Stimulated activated CD4-positive, alpha-beta T cell treated with anti-CD3 and anti-CD28 coated beads, Interleukin-4, amount 100 ng/mL, for 48 hours (primary cell): Measurements from ENCODE around the gene WDR91.
A peak's percentile ranks its signal among the peaks of the same experiment; 100 is the strongest.
"Not testable (repeated sequence)": the region's sequence is repeated elsewhere in the genome, so short reads cannot be mapped to it uniquely, and the experiment has no call there.

Experiments used
- DNase-seq, 2 donors: peaks; one replicate each; pipeline ENCODE4 v3.0.0-alpha.2; 2020; ENCODE audit warnings: low read depth in 2 of 2

The WDR91 gene

DNA sequence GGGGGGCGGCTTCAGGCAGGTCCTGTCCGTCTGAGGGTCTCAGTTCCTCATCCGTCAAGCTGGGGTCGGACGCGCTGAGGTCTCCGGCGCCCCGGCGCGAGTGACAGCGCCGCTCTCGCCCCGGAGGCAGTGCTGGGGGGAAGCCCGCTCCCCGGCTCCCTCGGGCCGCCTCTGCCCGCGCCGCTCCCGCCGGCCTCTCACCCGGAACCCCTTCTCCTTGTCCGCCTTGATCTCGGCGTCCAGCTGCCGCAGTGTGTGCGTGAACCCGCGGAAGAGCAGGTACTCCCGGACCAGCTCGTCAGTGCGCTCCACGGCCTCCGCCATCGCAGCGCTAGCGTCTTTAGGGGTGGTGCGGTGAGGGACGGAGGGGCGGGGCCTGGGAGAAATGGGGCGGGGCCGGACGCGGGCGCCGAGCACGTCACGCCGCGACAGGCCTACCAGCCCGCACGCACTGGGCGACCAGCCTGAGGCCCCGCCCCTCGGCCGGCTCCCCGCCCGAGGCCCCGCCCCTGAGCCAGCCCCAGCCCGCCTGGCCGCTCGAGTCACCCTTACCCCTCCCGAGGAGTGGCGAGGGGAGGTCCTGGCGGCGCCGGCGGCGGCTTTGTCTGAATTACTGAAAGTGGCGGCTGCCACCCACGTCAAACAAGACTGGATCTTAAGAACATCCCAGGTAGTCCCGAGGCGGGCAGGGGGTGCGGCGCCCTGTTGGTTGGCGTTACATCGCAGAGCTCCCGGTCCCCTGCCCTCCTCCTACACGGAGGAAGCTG is at the start of gene WDR91:
Gene WDR91 (minus strand): TSS at position 348 of the 767 bp plus-strand sequence. CDS start 24 bp downstream, at position 324.
- DNase-seq: peak; percentile 95 to 97

DNA sequence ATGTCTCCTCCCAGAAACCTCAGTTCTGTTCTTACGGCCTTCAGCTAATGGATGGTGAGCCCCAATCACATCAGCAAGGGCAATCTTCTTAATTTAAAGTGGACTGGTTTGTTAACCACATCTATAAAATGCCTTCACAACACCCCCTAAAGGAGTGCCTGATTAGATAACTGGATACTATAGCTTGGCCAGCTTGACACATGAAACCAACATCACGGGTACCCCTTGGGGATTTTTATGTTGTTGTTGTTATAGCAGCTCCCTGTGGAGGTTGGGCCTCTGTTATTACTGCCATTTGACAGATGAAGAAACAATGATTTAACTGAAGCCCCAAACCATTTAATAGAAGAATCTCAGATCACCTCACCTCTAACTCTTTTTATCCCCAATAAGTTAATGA is 49.1 kb upstream of the WDR91 start:
- no peak for DNase-seq

DNA sequence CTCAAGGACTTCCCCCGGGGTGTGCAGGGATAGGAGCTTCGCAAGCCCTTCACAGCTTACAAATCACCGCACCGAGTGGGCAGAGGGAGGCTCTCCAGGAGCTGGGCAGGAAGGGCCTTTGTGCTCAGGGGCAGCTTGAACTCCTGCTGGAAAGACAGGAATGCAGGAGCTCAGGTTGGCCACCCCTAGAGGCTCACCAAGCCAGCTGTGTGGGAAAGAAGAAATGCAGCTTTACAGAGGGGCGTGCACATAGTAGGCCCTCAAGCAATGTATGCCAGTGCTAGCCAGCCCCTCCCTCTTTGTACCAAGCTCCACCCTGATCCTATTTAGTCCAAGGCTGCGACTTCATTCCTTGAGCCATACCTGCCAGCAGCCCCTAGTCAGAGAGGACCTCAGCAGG is 48.4 kb upstream of the WDR91 start:
- DNase-seq: no peak

DNA sequence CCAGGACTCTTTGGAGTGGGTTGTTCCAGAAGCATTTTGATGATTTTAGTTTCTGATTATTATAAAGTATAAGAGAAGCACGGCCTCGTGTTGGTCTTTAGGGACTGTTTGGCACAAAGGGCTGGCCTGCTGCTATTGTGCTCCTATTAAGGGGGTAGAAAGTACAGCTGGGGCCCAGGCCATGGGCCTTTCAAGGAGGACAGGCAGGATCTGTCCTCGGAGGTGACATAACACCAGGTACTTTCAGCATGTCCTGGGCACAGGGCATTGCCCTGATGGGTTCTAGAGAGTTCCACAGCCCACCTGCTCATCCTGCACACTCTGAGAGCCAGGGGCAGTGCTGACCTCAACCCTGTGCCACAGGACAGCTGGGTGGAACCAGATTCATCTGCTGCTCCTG is 47.3 kb upstream of the WDR91 start:
- DNase-seq: no peak

DNA sequence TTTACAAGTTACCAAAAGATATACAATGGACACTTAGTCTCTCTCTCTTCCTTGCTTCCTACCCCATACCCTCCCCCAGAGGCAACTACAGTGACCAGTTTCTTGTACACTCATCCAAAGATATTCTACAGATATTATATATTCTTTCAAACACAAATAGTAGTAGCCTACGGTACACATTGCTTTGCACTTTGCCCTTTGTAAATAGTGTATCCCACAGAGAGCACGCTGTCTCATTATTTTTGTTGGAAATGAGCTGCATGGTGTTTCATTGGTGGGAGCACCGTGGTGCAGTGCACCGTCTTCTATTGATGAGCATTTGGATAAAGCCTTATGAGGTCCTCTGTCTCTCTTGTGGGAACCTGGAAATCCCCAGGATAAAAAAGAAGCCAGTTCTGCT is 46.5 kb upstream of the WDR91 start:
- DNase-seq: no peak

DNA sequence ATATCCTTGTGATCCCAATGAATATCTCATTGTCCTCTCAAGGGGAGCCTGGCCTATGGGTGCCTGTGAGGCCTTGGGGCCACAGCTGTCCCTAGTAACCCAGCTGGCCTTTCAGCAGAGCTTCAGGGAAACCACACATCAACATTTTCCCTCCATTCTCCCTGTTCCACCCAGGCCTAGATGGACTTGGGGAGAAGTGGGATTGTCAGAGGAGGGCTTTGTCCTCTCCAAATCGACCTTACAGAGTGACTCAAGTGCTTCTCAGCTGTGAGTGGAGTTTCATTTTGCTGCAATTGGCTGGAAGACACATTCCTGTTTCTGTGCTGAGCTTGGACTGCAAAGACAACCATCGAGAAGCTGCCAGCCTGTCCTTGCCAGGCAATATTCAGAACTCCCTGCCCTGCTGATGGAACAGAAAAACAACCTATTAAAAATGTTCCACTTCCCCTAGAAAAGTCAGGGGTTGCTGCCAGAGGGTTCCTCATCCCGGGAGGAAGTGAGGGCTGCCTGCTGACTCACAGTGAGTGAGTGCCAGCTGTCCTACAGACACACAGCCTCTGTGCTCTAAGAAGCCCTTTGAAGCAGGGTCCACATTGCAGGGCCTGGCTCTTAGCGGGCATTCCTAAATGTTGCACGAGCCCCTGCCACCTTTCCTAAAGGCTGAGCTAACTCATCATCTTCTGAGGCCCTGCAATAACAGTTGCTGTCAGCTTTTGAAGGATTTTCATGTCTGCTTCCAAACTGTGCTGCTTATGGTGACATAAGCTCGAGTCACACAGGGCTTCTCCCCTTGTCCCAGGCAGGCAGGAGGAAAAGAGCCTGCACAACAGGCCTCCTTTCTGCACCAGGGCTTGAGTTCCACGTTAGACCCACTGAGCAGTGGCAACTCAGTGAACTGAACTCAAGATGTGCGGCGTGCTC is 42.8 kb upstream of the WDR91 start:
- no peak for DNase-seq

DNA sequence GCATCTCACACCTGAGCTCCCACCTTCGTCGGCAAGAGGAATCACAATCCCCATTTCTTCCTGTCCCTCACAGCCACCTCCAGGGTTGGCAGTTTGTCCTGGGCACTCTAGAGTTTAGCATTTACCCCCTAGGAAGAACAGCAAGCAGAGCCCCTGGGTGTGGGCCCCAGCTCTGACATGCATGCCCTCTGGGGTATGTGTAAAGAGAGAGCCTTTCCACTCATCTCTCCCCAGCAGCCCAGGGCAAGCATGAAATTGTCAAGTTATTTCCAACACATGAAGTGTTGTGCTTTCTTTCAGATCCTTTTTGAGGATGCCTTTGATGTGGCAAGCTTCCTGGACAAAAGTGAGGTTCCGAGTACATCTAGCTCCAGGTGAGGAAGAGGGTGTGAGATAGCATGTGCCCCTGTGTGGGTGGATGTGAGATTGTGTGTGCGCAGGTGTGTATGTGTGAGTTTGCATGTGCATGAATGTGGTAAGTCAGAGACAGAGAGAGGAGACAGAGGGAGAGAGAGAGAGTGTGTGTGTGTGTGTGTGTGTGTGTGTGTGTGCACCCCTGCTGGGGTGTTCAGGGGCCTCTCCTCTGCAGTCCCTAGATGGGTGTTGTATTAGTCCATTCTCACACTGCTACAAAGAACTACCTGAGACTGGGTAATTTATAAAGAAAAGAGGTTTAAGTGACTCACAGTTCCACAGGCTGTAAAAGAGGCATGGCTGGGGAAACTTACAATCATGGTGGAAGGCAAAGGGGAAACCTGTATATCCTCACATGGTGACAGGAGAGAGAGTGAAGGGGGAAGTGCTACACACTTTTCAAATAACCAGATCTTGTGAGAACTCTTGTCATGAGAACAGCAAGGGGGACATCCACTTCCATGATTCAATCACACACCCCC is 40.4 kb upstream of the WDR91 start:
- no peak for DNase-seq

DNA sequence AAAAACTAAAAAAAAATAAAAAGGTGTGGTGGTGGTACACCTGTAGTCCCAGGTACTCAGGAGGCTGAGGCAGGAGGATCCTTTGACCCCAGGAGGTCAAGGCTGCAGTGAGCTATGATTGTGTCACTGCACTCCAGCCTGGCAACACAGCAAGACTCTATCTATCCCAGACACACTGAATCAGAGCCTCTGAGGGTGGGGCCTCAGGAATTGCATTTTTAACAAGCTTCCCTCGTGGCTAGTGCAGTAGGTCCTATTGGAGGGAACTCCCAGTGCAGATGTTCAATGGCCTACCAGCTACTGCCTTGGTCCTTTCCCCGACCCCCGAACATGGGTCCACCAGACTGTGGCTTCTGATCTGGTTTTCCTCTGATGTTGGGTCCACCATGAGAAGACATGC is 37.2 kb upstream of the WDR91 start:
- no peak for DNase-seq

DNA sequence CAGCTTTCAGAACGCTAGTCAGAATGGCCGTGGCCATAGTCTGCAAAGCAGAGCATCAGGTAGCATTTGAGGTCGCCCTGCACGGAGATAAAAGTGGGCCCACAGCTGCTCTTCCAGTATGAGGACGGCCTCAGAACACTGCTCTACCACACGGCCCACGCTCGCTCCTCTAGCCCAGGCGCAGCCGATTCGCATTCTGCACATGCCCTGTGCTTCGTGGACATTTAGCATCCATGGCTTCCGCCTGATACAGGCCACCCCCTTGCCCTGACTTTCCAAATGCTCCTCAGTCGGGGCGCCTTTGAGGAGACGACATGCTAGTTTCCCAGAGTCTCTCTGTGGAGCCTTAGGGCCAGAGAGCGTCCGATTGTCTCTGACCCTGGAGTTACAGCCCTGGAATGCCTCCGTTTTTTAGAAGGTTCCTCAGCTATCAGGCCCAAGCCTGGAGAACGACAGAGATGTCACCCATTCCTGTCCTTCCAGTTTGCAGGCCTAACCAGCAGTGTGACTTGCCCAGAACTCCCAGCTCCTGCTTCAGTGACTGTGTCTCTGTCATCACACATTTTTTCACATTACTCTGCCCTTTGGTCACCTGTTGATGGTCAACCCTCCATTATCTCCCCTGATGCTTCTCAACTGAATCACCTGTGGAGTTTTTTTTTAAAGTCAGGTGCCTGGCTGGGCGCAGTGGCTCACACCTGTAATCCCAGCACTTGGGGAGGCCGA is 36.6 kb upstream of the WDR91 start:
- no peak for DNase-seq

DNA sequence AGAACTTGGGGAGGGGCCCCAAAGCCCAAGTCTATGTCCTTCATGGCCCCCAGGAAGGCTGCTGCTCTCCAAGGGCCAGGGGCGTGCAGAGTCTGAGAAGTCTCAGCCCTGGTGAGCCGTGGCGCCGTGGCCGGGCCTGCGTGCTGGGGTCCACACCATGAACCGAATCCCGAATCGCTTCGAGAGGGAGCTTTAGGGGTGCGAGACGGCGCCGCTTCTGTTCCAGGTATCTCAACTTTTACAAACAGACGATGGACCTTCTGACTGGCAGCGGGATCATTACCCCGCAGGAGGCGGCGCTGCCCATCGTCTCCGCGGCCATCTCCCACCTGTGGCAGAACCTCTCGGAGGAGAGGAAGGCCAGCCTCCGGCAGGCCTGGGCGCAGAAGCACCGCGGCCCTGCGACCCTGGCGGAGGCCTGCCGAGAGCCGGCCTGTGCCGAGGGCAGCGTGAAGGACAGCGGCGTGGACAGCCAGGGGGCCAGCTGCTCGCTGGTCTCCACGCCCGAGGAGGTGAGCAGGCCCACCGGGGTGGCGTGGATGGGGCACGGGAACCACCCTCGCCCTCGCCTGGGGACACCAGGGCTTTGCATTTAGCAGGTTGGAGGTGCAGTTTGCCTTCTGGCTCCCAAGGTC is 35.0 kb upstream of the WDR91 start:
- DNase-seq: no peak

DNA sequence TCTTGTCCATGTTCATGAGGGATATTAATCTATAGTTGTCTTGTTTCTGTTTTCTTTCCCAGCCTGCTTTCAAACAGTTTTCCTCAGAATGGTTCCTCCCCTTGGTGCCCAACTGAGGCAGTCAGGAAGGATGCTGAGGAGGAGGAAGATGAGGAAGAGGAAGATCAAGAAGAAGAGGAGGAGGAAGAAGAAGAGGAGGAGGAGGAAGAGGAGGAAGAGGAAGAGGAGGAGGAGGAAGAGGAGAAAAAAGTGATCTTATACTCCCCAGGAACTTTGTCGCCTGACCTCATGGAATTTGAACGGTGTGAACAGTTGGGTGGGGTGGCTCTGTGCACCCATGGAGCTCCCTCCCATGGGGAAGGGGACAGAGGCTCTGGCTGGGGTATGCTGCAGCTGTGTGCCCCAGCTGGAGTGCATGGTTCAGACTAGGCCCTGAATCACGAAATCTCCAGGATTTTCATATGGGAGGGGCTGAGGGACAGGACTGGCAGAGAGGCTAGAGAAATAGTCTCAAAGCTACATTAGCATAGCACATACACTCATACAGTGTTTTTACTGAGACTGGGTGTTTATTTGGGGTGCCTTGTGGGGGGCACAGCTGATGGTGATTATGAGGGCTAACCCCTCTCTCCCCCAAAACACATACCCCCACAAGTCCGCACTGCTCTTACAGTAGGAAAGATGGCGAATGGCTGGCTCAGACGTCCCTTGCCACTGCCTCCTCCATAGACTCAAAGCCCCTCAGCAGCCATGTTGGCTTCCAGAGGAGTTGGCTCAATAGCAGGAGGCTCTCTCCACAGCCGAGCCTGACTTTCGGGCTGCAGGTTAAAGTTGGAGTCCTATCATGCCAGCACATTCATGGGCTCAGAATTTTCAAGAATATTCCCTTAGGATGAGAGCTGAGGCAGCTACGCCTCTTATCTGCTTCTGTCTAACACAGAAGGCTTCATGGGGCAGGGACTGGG is 34.2 kb upstream of the WDR91 start:
- DNase-seq: no peak

DNA sequence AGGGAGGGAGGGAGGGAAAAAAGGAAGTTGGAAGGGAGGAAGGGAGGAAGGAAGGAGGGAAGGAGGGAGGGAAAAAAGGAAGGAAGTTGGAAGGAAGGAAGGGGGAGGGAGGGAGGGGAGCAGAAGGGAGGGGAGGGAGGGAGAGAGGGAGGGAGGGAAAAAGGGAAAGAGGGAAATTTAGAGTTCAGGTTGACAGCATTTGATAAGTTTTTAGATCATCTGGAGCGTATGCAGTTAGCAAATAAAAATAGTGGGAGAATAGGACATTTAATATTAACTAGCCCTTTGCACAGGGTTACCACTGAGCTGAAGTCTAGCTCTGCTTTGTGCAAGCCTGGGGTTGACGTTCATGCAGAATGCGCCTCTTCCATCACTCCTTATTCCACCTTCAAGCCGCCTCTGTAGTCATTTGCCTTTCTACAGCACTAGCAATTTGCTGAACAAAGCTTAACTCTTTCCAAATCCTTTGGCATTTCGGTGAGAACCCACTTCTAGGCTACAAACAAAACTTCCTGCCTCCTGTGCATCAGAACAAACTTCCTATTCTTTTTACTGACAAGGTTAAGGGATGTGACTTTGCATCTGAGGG is 30.9 kb upstream of the WDR91 start:
- DNase-seq: no peak

DNA sequence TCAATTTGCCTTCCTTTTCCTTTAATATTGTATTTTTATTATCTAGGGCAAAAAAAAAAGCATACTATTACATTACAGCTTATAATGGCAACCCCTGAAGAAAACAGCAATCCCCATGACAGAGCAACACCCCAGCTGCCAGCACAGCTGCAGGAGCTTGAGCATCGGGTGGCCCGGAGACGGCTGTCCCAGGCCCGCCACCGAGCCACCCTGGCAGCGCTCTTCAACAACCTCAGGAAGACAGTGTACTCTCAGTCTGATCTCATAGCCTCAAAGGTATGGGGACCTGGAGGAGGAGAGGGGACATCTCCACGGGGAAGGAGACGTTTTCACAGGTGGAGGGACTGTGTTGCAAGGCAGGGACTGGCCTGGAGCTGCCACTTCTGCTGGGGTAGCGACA is 29.1 kb upstream of the WDR91 start:
- no peak for DNase-seq

DNA sequence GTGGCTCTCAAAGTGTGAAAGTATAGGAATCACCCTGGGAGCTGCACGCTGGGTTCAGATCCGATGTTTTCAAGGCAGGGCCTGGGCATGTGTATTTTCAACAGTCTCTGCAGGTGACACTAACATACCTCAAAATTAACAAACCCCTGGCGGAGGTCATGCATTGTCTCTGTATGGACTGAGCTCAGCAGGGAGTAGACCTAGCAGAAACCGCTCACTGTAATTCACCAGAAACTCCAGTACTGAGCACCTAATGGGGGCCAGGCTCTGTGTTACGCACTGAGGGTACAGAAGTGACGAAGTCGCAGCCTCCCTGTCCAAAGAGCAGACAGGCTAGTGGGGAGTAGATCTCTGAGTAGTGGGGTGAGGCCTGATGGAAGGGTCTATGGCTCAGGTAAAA is 27.9 kb upstream of the WDR91 start:
- no peak for DNase-seq

DNA sequence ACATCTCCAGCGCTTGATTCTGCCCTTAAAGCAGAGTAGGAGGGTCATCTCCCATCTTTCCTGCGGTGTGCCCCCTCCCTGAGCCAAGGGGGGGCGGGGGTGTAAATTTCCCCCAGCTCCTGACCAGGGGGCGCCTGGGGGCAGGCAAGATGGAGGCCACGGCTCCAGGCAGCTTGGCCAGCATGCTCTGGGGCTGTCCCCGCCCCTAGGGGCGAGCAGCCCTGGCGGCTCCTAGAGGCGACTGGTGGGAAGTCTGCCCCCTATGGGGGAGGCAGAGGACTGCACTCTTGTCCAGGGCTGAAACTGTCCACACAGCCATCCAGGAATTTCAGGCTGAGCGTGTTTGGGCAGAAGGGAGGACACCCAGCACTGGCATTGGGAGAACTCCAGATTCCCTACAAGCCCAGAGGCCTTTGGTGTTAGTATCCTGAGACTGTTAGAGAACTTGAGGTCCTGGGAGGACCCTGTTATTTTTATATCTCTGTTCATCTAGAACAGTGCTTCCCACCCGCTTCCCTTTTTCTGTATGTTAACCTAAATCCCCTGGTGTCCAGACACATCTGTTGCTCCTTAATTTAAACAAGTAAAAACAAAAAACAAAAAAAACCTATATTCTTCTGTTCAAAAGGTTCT is 26.9 kb upstream of the WDR91 start:
- no peak for DNase-seq

DNA sequence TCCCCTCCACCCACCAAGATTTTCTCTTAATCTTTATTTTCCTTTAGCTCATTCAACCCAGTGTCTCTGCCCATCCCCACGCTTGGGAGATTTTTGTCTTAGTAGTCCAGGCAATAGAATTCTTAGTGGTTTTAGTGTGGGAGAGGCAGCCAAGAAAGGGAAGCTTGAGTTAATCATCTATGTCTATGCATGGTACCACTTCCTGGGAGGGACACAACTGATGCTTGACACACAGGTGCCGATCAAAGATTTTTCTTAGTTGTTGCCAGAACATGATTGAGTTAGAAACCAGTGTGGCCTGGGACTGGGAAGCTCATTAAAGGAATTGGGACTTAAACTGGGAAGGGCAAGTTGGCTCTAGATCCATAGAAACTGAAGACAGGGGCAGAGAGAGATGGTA is 25.4 kb upstream of the WDR91 start:
- DNase-seq: no peak

DNA sequence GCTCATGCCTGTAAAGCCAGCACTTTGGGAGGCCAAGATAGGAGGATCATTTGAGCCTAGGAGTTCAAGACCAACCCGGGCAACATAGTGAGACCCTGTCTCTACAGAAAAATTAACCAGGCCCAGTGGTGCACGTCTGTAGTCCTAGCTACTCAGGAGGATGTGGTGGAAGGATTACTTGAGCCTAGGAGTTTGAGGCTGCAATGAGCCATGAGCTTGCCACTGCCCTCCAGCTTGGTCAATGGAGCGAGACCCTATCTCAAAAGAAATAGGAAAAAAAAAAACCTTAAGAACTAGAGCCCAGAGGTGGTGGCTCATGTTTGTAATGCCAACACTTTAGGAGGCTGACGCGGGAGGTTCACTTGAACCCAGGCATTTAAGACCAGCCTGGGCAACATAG is 24.5 kb upstream of the WDR91 start:
- DNase-seq: no peak

DNA sequence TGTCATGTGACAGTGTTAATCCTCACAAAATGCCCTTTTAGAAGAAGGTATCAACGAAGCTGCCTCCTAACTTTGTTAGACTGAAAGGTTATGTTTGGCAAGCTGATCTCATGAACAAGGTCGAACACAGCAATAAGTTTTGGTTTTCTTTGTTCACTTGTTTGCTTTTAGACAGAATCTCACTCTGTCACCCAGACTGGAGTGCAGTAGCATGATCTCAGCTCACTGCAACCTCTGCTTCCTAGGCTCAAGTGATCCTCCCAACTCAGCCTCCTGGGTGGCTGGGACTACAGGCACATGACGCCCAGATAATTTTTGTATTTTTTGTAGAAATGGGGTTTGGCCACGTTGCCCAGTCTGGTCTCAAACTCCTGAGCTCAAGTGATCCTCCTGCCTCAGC is 23.4 kb upstream of the WDR91 start:
- no peak for DNase-seq

DNA sequence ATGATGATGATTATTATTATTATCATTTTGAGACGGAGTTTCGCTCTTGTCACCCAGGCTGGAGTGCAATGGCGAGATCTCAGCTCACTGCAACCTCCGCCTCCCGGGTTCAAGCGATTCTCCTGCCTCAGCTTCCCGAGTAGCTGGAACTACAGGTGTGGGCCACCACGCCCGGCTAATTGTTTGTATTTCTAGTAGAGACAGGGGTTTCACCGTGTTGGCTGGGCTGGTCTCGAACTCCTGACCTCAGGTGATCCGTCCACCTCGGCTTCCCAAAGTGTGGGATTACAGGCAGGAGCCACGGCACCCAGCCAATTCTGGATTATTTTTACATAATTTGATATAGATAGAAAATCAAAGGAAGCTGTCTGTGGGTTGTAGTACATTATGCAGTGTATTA is 22.8 kb upstream of the WDR91 start:
- not testable (repeated sequence) for DNase-seq
